HCT116 (cell line): Measurements from ENCODE around the gene TAS2R46. TPM values are rescaled to one million over a fixed set of nuclear protein-coding genes. Genes with fewer than 3 reads are reported as not detected.

Source experiments
- ATAC-seq: fragments of 200-7000 bp; cut with Tn5 transposase; 2 replicates; pipeline ENCODE4 v1.9.1; 2020; ENCODE audit warnings: mild to moderate bottlenecking, moderate library complexity
- BruUV-seq: library from RNA; stranded (reverse); fragments of 400-500 nt; replicated peaks from 2 replicates; lab custom pipeline; 2021; lab: Mats Ljungman, UMichigan
- CTCF ChIA-PET: fragments of 300-600 bp; sonication (Branson Sonifier 250); formaldehyde crosslinking; loops from one replicate; lab custom pipeline; 2021; ENCODE audit warnings: antibody characterized with exemption; lab: Charles Lee
- POLR2A ChIA-PET: fragments of 300-600, 350-600 bp; sonication (Branson Sonifier 250); formaldehyde crosslinking; loops from one replicate; lab custom pipeline; 2021; ENCODE audit warnings: antibody characterized with exemption; lab: Charles Lee
- RAD21 ChIA-PET, 2 experiments: fragments of 300-600 bp; sonication (Branson Sonifier 250); formaldehyde crosslinking; loops; one replicate each; lab custom pipeline; 2023; ENCODE audit warnings: low total read pairs in 2 of 2; ENCODE audit not compliant: uncharacterized antibody in 2 of 2, unreplicated experiment in 2 of 2, low non-redundant PET in 1 of 2; lab: Charles Lee
- DNase-seq: peaks from one replicate; pipeline ENCODE4 v3.0.0-alpha.2; 2010; ENCODE audit warnings: low read depth, low spot score
- H2AFZ ChIP-seq: fragments of 200-600 bp; shearing (Covaris generic), sonication (generic); 2 replicates; pipeline ENCODE4 v1.6.1; 2017; ENCODE audit warnings: low read depth, mixed run types, mixed read lengths, antibody characterized with exemption, low read length; ENCODE audit not compliant: poor library complexity, severe bottlenecking
- H3K27ac ChIP-seq: 2 replicates; pipeline ENCODE4 v1.5.1; 2012; ENCODE audit warnings: low read depth, low read length
- H3K27me3 ChIP-seq: fragments of 200-600 bp; sonication (generic); 2 replicates; pipeline ENCODE4 v1.6.1; 2016; ENCODE audit warnings: mixed run types, low read length, mixed read lengths; ENCODE audit not compliant: insufficient read depth
- H3K36me3 ChIP-seq, 2 experiments: fragments of 200-500 bp in 1 of 2; fragments of 200-600 bp in 1 of 2; sonication (Bioruptor generic) in 1 of 2; sonication (generic) in 1 of 2; 2 replicates each; pipeline versions ENCODE4 v1.5.1 to v1.6.1; 2014 to 2016; ENCODE audit warnings: low read length in 2 of 2, inconsistent platforms in 1 of 2, mixed read lengths in 1 of 2, mixed run types in 1 of 2; ENCODE audit not compliant: insufficient read depth in 2 of 2, control insufficient read depth in 1 of 2
- H3K4me1 ChIP-seq, 2 experiments: fragments of 200-600 bp in 1 of 2; sonication (generic) in 1 of 2; 2 replicates each; pipeline versions ENCODE4 v1.5.1 to v1.6.1; 2012 to 2017; ENCODE audit warnings: low read length in 2 of 2, inconsistent platforms in 1 of 2, mild to moderate bottlenecking in 1 of 2, mixed read lengths in 1 of 2, mixed run types in 1 of 2, moderate library complexity in 1 of 2; ENCODE audit not compliant: insufficient read depth in 2 of 2, control insufficient read depth in 1 of 2
- H3K4me2 ChIP-seq: fragments of 200-600 bp; sonication (generic); 2 replicates; pipeline ENCODE4 v1.6.1; 2017; ENCODE audit warnings: mixed run types, low read length, mixed read lengths
- H3K4me3 ChIP-seq, 2 experiments: fragments of 200-600 bp in 1 of 2; sonication (generic) in 1 of 2; replicated peaks in 1 of 2; 2 replicates each; pipeline ENCODE4 v1.5.1; 2011 to 2016; ENCODE audit warnings: low read length in 2 of 2, control low read depth in 1 of 2, low read depth in 1 of 2, mild to moderate bottlenecking in 1 of 2, mixed read lengths in 1 of 2, mixed run types in 1 of 2
- H3K79me2 ChIP-seq: fragments of 200-600 bp; sonication (generic); 2 replicates; pipeline ENCODE4 v1.6.1; 2017; ENCODE audit warnings: mild to moderate bottlenecking, mixed run types, low read length, moderate library complexity, mixed read lengths; ENCODE audit not compliant: insufficient read depth
- H3K9ac ChIP-seq: fragments of 200-600 bp; sonication (generic); 2 replicates; pipeline ENCODE4 v1.6.1; 2016; ENCODE audit warnings: low read length, mixed read lengths
- H3K9me2 ChIP-seq: fragments of 200-600 bp; sonication (generic), shearing (Covaris generic); 2 replicates; pipeline ENCODE4 v1.6.1; 2017; ENCODE audit warnings: mixed run types, mild to moderate bottlenecking, moderate library complexity; ENCODE audit not compliant: insufficient read depth
- H3K9me3 ChIP-seq, 2 experiments: fragments of 200-500 bp in 1 of 2; fragments of 200-600 bp in 1 of 2; sonication (Bioruptor generic) in 1 of 2; sonication (generic) in 1 of 2; 2 replicates each; pipeline ENCODE4 v1.6.1; 2014 to 2017; ENCODE audit warnings: low read length in 2 of 2, mixed read lengths in 2 of 2, inconsistent platforms in 1 of 2, low read depth in 1 of 2, mild to moderate bottlenecking in 1 of 2, mixed run types in 1 of 2, moderate library complexity in 1 of 2; ENCODE audit not compliant: control insufficient read depth in 1 of 2, insufficient read depth in 1 of 2
- H4K20me1 ChIP-seq: fragments of 200-600 bp; sonication (generic), shearing (Covaris generic); 2 replicates; pipeline ENCODE4 v1.6.1; 2017; ENCODE audit warnings: mixed run types, mild to moderate bottlenecking, moderate library complexity; ENCODE audit not compliant: insufficient read depth
- EZH2 ChIP-seq: fragments of 200-600 bp; sonication (generic); IDR thresholded peaks from 2 replicates; pipeline ENCODE4 v1.6.1; 2017; ENCODE audit warnings: antibody characterized with exemption, mixed run types
- FOSL1 ChIP-seq: IDR thresholded peaks from 2 replicates; pipeline ENCODE4 v1.6.1; 2012; ENCODE audit warnings: low read depth
- RAD21 ChIP-seq: IDR thresholded peaks from 2 replicates; pipeline ENCODE4 v1.6.1; 2012; ENCODE audit warnings: low read depth, mild to moderate bottlenecking
- SIN3A ChIP-seq: IDR thresholded peaks from 2 replicates; pipeline ENCODE4 v1.6.1; 2012; ENCODE audit warnings: low read depth
- SP1 ChIP-seq: IDR thresholded peaks from 2 replicates; pipeline ENCODE4 v1.6.1; 2012; ENCODE audit warnings: low read depth
- YY1 ChIP-seq: IDR thresholded peaks from 2 replicates; pipeline ENCODE4 v1.6.1; 2011; ENCODE audit warnings: low read length, low read depth, moderate library complexity, mild to moderate bottlenecking; ENCODE audit not compliant: insufficient replicate concordance; ENCODE audit errors: extremely low read depth
- intact Hi-C: fragments of 100-400 bp; cut with micrococcal nuclease; formaldehyde crosslinking; loops from 2 replicates; pipeline ENCODE4 v1.10.0; 2022
- total RNA-seq: library from RNA; stranded (reverse); gene quantifications from one replicate; pipeline ENCODE4 v1.2.1, GENCODE V29; 2021; ENCODE audit not compliant: unreplicated experiment
- TF ChIP-seq, protein P1 (sequence below): IDR thresholded peaks from 2 replicates; pipeline ENCODE4 v1.6.1; 2011; ENCODE audit warnings: mild to moderate bottlenecking, low read length, moderate library complexity; ENCODE audit not compliant: insufficient replicate concordance; ENCODE audit errors: extremely low read depth
- TF ChIP-seq, protein P2 (sequence below), 3 experiments: fragments of 200-600 bp in 1 of 3; sonication (generic) in 1 of 3; IDR thresholded peaks in 2 of 3; conservative IDR thresholded peaks in 1 of 3; 2 replicates each; pipeline ENCODE4 v1.5.1; 2012 to 2017; ENCODE audit warnings: low read depth in 2 of 3, low read length in 2 of 3, antibody characterized with exemption in 1 of 3, borderline replicate concordance in 1 of 3, control low read depth in 1 of 3, mild to moderate bottlenecking in 1 of 3, mixed read lengths in 1 of 3, mixed run types in 1 of 3, moderate library complexity in 1 of 3; ENCODE audit not compliant: insufficient read depth in 1 of 3

The TAS2R46 gene
- total RNA-seq, 1 experiment from 2014 or later = 0.42 TPM

DNA sequence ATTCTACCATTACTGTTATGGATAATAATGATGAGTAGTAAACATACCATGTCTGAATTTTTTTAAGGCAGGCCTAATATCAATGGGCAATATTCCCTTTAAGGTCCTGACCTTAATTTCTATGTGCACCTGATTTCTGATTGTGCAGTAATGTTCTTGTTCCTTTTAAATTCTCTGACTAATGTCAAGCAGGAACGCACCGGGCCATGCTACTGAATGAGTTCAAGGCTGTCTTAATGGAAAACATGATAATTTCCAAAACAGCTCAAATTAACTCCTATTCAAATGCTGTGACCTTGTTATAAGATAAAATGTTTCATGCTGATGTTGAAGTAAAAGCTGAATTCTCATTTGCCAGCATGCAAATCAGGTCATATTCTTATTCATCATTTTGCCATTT, 6.8 kb downstream of the TAS2R46 start:
- no peak overlapping the region for H3K4me2 ChIP-seq
- no peak overlapping the region for H2AFZ ChIP-seq
- no peaks in the 10 kb centered on the region for H4K20me1 ChIP-seq
- BruUV-seq = no TSS peak
- H3K9me3 ChIP-seq = peaks cover 0 to 4% of the 10 kb centered on the region in 2 experiments; a peak in 1 of 4 replicates
- no peak overlapping the region for H3K4me3 ChIP-seq
- ChIA-PET RAD21 (no interaction called here), CTCF (no interaction called here), POLR2A (no interaction called here)
- DNase-seq (no peak), ATAC-seq (no peak)
- H3K27me3 ChIP-seq = no peaks in the 10 kb centered on the region
- peaks cover 0 to 5% of the 10 kb centered on the region in 2 experiments; a peak in 1 of 4 replicates for H3K36me3 ChIP-seq
- H3K27ac ChIP-seq = no peak overlapping the region
- H3K9ac ChIP-seq = no peak overlapping the region
- peaks cover 39% of the 10 kb centered on the region for H3K79me2 ChIP-seq
- H3K4me1 ChIP-seq = no peaks in the 10 kb centered on the region
- TF ChIP-seq YY1 (no peak), SIN3A (no peak), EZH2 (no peak), FOSL1 (no peak), RAD21 (no peak), SP1 (no peak)
- TF ChIP-seq, protein P1, sequence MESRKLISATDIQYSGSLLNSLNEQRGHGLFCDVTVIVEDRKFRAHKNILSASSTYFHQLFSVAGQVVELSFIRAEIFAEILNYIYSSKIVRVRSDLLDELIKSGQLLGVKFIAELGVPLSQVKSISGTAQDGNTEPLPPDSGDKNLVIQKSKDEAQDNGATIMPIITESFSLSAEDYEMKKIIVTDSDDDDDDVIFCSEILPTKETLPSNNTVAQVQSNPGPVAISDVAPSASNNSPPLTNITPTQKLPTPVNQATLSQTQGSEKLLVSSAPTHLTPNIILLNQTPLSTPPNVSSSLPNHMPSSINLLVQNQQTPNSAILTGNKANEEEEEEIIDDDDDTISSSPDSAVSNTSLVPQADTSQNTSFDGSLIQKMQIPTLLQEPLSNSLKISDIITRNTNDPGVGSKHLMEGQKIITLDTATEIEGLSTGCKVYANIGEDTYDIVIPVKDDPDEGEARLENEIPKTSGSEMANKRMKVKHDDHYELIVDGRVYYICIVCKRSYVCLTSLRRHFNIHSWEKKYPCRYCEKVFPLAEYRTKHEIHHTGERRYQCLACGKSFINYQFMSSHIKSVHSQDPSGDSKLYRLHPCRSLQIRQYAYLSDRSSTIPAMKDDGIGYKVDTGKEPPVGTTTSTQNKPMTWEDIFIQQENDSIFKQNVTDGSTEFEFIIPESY = no peak
- TF ChIP-seq, protein P2, sequence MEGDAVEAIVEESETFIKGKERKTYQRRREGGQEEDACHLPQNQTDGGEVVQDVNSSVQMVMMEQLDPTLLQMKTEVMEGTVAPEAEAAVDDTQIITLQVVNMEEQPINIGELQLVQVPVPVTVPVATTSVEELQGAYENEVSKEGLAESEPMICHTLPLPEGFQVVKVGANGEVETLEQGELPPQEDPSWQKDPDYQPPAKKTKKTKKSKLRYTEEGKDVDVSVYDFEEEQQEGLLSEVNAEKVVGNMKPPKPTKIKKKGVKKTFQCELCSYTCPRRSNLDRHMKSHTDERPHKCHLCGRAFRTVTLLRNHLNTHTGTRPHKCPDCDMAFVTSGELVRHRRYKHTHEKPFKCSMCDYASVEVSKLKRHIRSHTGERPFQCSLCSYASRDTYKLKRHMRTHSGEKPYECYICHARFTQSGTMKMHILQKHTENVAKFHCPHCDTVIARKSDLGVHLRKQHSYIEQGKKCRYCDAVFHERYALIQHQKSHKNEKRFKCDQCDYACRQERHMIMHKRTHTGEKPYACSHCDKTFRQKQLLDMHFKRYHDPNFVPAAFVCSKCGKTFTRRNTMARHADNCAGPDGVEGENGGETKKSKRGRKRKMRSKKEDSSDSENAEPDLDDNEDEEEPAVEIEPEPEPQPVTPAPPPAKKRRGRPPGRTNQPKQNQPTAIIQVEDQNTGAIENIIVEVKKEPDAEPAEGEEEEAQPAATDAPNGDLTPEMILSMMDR (IDR thresholded peaks at IDR 0.05 in 2 of 3, conservative IDR thresholded peaks at IDR 0.05 in 1 of 3; ENCODE audit: borderline replicate concordance in 1 of 3, insufficient read depth in 1 of 3, low read depth in 2 of 3, low read length in 2 of 3) = no peak
- intact Hi-C loops = loop anchor here (2.0 kb wide), 1 partner anchor 27 kb away; no protein-coding TSS in a partner anchor
- no peaks in the 10 kb centered on the region for H3K9me2 ChIP-seq
